OCI-LY1 (cell line): Measurements from ENCODE around the gene ACADL.

Experiments
- EZH2 ChIP-seq: fragments of 200-600 bp; sonication (generic), shearing (Covaris generic); IDR thresholded peaks from 2 replicates; pipeline ENCODE4 v1.8.0; 2017; ENCODE audit warnings: borderline replicate concordance, mixed run types, mild to moderate bottlenecking, antibody characterized with exemption, low read length, moderate library complexity, mixed read lengths
- TF ChIP-seq, protein P1 (sequence below): fragments of 200-600 bp; sonication (generic), shearing (Covaris generic); IDR thresholded peaks from 2 replicates; pipeline ENCODE4 v1.5.1; 2017; ENCODE audit warnings: mild to moderate bottlenecking, antibody characterized with exemption, low read length, moderate library complexity, mixed read lengths

DNA sequence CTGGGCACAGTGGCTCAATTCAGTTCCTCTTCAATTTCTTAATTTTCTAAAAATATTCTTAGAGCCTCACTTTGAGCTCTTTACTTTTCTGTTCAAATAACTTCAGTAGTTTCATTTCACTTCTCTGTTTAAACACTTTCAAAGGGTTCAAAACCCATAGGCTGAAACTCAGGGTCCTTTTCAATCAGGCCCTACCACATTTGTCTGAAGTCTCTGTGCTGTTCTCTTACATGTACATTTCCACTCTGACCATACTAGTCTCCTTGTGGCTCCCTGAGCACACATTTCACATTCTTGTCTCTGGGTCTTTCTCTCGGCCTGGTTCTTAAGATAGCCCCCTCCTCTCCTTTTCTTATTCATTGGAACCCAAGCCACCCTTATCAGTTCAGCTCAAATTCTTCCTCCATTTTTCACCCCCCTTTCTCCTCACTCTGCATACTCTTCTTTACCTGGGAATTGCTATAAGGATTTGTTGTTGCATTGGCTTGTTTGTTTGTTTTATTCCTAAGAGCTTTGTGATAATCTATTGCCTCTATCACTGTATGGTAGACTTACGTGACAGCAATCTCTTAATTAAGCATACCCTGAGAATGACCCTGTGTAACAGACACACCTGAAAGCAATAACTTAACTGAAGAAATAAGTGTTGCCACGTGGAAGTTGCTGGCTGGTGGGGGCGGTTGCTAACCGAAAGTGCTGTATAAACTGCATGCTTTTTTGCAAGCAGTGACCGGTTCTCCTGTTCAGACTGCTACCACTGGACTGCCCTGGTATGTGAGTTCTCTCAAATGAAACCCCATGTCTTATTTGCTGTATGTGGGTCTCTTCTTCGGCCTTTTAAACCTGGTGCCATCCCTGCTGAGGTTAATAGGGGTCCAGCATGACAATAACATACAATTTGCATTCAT is 27.7 kb upstream of the ACADL start:
- TF ChIP-seq, protein P1, sequence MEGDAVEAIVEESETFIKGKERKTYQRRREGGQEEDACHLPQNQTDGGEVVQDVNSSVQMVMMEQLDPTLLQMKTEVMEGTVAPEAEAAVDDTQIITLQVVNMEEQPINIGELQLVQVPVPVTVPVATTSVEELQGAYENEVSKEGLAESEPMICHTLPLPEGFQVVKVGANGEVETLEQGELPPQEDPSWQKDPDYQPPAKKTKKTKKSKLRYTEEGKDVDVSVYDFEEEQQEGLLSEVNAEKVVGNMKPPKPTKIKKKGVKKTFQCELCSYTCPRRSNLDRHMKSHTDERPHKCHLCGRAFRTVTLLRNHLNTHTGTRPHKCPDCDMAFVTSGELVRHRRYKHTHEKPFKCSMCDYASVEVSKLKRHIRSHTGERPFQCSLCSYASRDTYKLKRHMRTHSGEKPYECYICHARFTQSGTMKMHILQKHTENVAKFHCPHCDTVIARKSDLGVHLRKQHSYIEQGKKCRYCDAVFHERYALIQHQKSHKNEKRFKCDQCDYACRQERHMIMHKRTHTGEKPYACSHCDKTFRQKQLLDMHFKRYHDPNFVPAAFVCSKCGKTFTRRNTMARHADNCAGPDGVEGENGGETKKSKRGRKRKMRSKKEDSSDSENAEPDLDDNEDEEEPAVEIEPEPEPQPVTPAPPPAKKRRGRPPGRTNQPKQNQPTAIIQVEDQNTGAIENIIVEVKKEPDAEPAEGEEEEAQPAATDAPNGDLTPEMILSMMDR, result no peak
- no peak for TF ChIP-seq EZH2
